IPS DF 6.9 (cell line): ENCODE data around the gene OPN1LW.

Experiments
- DNase-seq: peaks from one replicate; pipeline ENCODE4 v3.0.0-alpha.2; 2013; ENCODE audit warnings: low read depth, low spot score
- H3K27ac ChIP-seq: one replicate; pipeline ENCODE4 v1.5.1; 2013; ENCODE audit warnings: low read length, control low read depth
- H3K27me3 ChIP-seq: 2 replicates; pipeline ENCODE4 v1.6.1; 2013; ENCODE audit warnings: mild to moderate bottlenecking, low read length; ENCODE audit not compliant: control insufficient read depth, insufficient read depth
- H3K36me3 ChIP-seq: 2 replicates; pipeline ENCODE4 v1.6.1; 2013; ENCODE audit warnings: low read length; ENCODE audit not compliant: control insufficient read depth, insufficient read depth
- H3K4me1 ChIP-seq: 2 replicates; pipeline ENCODE4 v1.6.1; 2013; ENCODE audit warnings: low read length; ENCODE audit not compliant: control insufficient read depth, insufficient read depth
- H3K4me3 ChIP-seq: 2 replicates; pipeline ENCODE4 v1.5.1; 2013; ENCODE audit warnings: mild to moderate bottlenecking, low read length
- H3K9me3 ChIP-seq: 2 replicates; pipeline ENCODE4 v1.6.1; 2013; ENCODE audit warnings: low read length, inconsistent platforms; ENCODE audit not compliant: control insufficient read depth, insufficient read depth
- WGBS: extraction: QIAGEN DNeasy Blood & Tissue Kit; methylation state at CpG from one replicate; pipeline ENCODE4 v1.1.7; 2013; ENCODE audit warnings: mixed read lengths, missing lambda C conversion rate; ENCODE audit not compliant: insufficient read length, insufficient coverage; 5-methylcytosine and 5-hydroxymethylcytosine counted together

OPN1LW gene

DNA sequence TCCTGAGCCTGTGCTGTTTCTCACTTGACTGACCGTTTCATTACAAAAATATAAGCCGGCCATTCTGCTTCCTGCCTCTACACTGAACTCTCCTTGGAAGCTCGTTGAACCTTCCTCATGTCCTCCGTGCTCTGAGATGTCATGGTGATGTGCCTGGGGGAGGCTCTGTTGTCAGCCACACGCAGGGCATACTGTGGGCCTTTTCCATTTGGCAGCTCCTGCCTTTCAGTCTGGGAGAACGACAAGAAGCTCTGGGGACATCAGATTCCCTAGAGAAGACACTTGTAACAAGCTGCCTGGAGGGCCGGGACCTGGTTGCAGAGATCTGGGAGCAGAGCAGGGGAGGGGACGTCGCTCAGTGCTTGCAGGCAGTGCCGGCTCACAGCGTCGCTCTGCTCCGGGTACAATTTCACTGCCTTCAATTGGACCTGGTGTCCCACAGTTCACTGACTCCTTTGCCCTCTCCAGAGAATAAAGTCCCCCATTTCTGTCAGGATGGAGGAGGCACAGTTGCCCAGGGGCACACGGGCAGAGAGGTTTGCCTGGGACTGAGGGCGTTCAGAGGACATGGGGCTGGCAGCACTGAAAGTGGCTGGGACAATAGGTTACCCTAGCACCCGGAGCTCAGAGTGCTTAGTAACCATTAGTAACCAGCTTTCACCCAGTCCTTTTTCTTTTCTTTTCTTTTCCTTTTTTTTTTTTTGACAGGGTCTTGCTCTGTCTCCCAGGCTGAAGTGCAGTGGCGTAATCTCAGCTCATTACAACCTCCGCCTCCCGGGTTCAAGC, 27.4 kb upstream of the OPN1LW start:
- no peaks in the 10 kb centered on the region for H3K36me3 ChIP-seq
- H3K9me3 ChIP-seq: no peaks in the 10 kb centered on the region
- H3K4me3 ChIP-seq: no peak overlapping the region
- no peak for DNase-seq
- no CpG with 5 or more reads among the region's 19 CpGs for WGBS
- no peaks in the 10 kb centered on the region for H3K27me3 ChIP-seq
- H3K4me1 ChIP-seq: no peaks in the 10 kb centered on the region
- no peak overlapping the region for H3K27ac ChIP-seq

DNA sequence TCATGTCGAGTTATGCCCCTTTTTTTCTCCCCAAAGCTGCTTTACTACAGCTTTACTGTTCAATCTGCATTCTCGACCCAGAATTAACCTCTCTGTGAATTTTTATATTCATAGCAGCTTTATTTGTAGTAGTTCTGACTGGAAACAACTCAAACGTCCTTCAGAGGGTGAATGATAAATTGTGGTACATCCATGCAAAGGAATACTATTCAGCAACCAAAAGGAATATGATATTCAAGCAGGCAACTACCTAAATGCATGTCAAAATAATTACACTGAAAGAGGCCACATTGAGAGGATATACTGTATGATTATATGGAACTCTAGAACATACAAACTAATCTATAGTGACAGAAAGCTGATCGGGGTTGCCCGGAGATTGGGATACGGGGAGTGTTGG, 26.5 kb upstream of the OPN1LW start:
- H3K27ac ChIP-seq: no peak overlapping the region
- no peaks in the 10 kb centered on the region for H3K27me3 ChIP-seq
- DNase-seq: no peak
- no peaks in the 10 kb centered on the region for H3K36me3 ChIP-seq
- WGBS: no CpG with 5 or more reads among the region's 6 CpGs
- no peaks in the 10 kb centered on the region for H3K9me3 ChIP-seq
- H3K4me3 ChIP-seq: no peak overlapping the region
- H3K4me1 ChIP-seq: no peaks in the 10 kb centered on the region

DNA sequence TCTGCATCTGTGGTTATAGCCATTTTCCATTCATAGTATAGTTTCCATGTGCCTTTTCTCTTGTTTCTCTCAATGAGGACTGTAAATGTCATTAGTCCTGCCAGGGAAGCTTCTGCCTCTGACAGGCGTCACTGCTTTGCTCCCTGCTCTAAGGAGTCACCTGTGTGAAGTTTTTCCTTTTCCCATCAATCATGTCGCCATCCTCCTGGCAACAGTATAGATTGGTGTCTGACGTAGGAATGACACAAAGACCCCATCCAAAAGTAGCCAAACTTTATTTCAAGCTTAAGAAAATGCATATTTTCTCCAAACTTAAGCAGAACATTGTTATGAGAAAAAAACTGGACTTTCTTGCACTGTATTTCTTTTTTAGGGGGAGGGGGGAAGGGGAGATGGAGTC, 23.5 kb upstream of the OPN1LW start:
- Histone ChIP-seq H3K27me3 (no peaks in the 10 kb centered on the region), H3K27ac (no peak overlapping the region), H3K4me1 (no peaks in the 10 kb centered on the region), H3K36me3 (no peaks in the 10 kb centered on the region), H3K9me3 (no peaks in the 10 kb centered on the region), H3K4me3 (no peak overlapping the region)
- DNase-seq: no peak
- WGBS: no CpG with 5 or more reads among the region's 3 CpGs

DNA sequence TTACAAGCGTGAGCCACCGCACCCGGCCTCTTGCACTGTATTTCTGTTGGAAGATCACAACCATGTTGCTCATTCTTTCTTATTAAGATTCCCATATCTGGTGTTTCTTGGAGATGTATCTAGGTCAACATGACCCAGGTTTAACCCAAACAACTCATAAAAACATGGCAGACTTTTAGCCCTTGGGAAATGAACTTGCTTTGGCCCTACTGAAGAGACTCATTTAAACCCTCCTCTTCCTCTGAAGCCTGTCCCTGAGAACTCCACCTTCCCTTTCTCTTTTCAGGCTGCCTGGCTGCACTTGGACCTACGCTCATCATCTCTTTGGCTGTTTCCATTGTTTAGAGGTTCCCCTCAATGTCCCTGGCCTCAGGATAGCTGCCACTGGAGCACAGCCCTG, 22.8 kb upstream of the OPN1LW start:
- H3K27ac ChIP-seq: no peak overlapping the region
- no CpG with 5 or more reads among the region's 4 CpGs for WGBS
- no peak for DNase-seq

DNA sequence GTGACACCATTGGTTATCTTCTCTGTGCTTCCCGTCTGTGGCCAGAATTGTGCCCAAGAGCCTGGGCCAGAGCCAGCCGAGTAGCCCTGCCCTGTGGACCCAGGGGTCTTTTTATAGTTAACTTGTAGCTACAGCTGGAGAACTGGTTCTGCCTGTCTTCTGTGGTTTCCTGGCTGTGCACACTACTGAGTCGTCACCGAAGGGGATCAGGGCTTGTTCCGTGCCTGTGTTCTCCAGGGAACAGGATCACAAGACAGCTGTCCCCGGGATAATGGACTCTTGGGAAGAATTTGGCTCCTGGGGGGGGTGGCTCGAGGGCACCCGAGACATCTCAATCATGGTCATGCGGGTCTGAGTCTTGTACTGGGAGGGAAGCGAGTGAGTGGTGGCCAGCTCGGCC, 22.1 kb upstream of the OPN1LW start:
- DNase-seq: no peak
- no peaks in the 10 kb centered on the region for H3K36me3 ChIP-seq
- H3K4me1 ChIP-seq: no peaks in the 10 kb centered on the region
- no CpG with 5 or more reads among the region's 11 CpGs for WGBS
- H3K9me3 ChIP-seq: no peaks in the 10 kb centered on the region
- no peaks in the 10 kb centered on the region for H3K27me3 ChIP-seq
- no peak overlapping the region for H3K4me3 ChIP-seq
- no peak overlapping the region for H3K27ac ChIP-seq

More for the DNA sequence above, 22.8 kb upstream of the OPN1LW start:
- no peaks in the 10 kb centered on the region for H3K4me1 ChIP-seq
- H3K27me3 ChIP-seq: no peaks in the 10 kb centered on the region
- no peaks in the 10 kb centered on the region for H3K36me3 ChIP-seq
- H3K9me3 ChIP-seq: no peaks in the 10 kb centered on the region
- no peak overlapping the region for H3K4me3 ChIP-seq

DNA sequence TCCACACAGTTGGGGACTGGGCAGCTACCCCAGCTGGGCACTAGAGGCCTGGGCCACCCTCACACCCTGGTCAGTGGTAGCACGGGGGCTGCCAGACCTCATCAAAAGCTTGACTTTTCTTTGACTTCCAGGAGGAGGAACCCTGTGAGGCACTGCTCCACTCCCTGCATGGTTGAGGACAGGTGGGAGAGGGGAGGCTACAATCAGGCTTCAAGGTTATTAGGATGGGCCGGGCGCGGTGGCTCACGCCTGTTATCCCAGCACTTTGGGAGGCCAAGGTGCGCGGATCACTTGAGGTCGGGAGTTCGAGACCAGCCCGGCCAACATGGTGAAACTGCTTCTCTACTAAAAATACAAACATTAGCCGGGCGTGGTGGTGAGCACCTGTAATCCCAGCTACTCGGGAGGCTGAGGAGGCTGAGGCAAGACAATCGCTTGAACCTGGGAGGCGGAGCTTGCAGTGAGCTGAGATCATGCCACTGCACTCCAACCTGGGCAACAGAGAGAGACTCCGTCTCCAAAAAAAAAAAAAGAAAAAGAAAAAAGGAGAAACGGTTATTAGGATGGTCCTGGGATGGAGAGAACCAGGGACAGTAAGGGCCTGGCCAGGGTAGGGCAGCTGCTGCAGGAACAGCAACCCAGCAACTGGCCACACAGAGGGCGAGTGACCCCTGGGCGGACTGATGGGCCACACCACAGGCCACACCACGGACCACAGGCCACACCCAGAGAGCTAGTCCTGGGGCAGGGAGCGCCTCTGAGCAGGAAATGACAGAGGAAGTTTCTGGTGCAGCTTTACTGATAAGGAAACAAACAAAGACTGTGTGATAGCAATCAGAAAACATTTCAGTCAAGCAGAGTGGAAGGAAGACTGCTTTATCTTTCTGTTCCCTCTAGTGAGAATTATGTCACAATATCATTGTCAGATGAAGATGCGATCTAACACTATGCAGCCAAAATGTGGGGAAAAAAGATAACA, 20.5 kb upstream of the OPN1LW start:
- no CpG with 5 or more reads among the region's 22 CpGs for WGBS
- Histone ChIP-seq H3K4me3 (no peak overlapping the region), H3K27ac (no peak overlapping the region), H3K9me3 (no peaks in the 10 kb centered on the region), H3K4me1 (no peaks in the 10 kb centered on the region), H3K27me3 (no peaks in the 10 kb centered on the region), H3K36me3 (no peaks in the 10 kb centered on the region)
- DNase-seq: no peak

DNA sequence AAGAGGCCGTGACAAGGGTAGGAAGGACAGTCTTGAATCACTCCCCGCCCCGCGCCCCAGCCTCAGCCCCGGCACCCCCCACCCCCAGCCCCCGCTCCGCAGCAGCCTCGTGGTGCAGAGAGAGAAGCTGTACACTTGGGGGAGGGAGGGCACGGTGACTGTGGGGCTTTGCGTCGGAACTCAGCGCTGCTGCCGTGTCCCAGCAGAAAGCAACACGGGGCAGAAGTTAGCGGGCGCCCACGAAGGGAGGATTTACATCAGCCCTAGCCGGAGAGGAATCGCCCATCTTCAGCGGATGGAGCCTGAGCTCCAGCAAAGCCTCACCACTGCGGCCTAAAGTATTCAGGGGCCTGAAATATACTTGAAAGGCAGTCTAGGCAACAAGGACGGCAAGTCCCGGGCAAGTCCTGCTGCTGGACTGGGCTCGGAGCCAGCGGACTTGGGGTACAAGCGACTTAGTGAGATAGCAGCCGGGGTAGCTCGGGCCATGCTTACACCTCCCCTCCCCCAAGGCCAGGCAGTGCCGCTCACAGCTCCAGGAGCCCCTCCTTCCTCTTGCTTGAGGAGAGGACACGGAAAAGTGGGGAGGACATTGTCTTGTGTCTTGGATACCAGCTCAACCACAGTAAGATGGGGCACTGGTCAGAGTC, 18.5 kb upstream of the OPN1LW start:
- H3K9me3 ChIP-seq: no peaks in the 10 kb centered on the region
- no peaks in the 10 kb centered on the region for H3K4me1 ChIP-seq
- WGBS: no CpG with 5 or more reads among the region's 30 CpGs
- no peaks in the 10 kb centered on the region for H3K27me3 ChIP-seq
- no peaks in the 10 kb centered on the region for H3K36me3 ChIP-seq
- no peak for DNase-seq
- no peak overlapping the region for H3K27ac ChIP-seq
- no peak overlapping the region for H3K4me3 ChIP-seq

DNA sequence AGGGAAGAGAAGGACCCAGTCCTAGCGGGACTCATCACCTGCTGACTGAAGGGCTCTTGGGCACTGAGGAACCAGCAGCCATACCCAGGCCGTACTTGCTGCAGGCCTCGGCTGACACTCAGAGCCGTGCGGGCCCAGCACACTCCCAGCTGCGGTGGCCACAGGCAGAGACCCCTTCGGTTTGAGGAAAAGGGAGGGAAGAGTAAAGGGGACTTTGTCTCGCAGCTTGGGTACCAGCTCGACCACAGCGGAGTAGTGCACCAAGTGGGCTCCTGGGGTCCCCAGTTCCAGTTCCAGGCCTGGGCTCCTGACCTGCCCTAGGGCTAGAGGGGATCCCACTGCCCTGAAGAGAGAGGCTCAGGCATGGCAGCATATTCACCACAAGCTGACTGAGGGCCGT, 17.9 kb upstream of the OPN1LW start:
- H3K27ac ChIP-seq: no peak overlapping the region
- no peak for DNase-seq
- H3K4me1 ChIP-seq: no peaks in the 10 kb centered on the region
- H3K27me3 ChIP-seq: no peaks in the 10 kb centered on the region
- H3K9me3 ChIP-seq: no peaks in the 10 kb centered on the region
- no CpG with 5 or more reads among the region's 11 CpGs for WGBS
- no peaks in the 10 kb centered on the region for H3K36me3 ChIP-seq
- H3K4me3 ChIP-seq: no peak overlapping the region

DNA sequence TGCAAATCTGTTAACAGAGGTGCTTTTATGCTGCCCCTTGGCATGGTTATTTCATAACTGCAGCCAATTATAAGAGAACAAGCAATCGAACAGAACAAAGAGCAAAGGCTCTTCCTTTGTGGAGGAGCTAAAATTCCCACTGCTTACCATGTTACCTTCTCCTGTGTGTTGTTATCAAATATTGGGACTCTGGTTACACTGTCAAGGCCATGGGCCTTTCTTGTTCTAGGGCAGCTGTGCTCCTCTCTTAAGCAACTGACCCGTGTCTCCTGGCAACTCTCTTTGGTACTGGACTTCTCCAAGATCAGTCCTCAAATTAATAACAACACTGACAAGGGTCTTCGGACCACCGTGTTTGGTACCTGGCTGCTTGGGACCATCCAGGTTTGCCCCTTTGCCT, 12.1 kb upstream of the OPN1LW start:
- Histone ChIP-seq H3K27me3 (no peaks in the 10 kb centered on the region), H3K36me3 (no peaks in the 10 kb centered on the region), H3K9me3 (no peaks in the 10 kb centered on the region), H3K27ac (no peak overlapping the region), H3K4me3 (no peak overlapping the region), H3K4me1 (no peaks in the 10 kb centered on the region)
- DNase-seq: no peak
- no CpG with 5 or more reads among the region's 4 CpGs for WGBS

DNA sequence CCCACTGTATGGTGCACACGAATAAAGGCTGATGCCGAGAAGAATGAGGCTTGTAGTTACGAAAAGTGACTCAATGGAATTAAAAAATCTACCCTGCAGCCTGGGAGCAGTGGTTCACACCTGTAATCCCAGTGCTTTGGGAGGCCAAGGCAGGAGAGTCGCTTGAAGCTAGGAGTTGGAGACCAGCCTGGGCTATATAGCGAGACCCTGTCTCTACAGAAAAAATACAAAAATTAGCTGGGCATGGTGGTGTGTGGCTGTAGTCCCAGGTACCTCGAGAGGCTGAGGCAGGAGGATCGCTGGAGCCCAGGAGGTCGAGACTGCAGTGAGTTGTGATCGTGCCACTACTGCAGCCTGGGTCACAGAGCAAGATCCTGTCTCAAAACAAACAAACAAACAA, 11.7 kb upstream of the OPN1LW start:
- H3K27ac ChIP-seq: no peak overlapping the region
- DNase-seq: no peak
- H3K36me3 ChIP-seq: no peaks in the 10 kb centered on the region
- no peak overlapping the region for H3K4me3 ChIP-seq
- no peaks in the 10 kb centered on the region for H3K4me1 ChIP-seq
- H3K27me3 ChIP-seq: no peaks in the 10 kb centered on the region
- no peaks in the 10 kb centered on the region for H3K9me3 ChIP-seq
- no CpG with 5 or more reads among the region's 9 CpGs for WGBS
